IPS-NIHi11 (cell line): ENCODE data around the gene PCDHGA4.
"Not testable (repeated sequence)": the region's sequence is repeated elsewhere in the genome, so short reads cannot be mapped to it uniquely, and the experiment has no call there.

Source experiments
- DNase-seq: peaks from one replicate; pipeline ENCODE4 v3.0.0; 2012; ENCODE audit warnings: mixed read lengths, low spot score

The PCDHGA4 gene

DNA sequence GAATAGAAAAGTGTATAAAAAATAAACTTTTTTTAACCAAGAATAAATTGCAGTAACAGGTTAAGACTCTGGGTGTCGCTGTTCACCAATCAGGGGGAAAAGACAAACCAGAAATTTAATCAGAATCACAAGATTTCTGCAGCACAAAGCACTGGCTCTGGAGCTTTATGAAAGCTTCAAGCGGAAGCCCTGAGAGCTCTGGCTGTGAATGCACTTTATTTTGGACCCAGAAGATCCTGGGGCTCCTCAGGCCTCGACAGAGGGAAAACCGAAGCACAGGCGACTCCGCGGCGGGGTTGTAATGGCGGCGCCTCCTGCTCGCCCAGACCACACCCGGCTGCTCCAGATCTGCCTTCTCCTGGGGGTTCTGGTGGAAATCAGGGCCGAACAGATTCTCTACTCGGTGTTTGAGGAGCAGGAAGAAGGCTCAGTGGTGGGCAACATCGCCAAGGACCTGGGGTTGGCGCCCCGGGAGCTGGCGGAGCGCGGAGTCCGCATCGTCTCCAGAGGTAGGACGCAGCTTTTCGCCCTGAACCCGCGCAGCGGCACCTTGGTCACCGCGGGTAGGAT, at the start of gene PCDHGA4:
Gene PCDHGA4, plus strand, starts transcription at position 122 of the 570 bp plus-strand sequence. Its CDS starts 87 bp downstream, at position 209.
- DNase-seq: no peak

DNA sequence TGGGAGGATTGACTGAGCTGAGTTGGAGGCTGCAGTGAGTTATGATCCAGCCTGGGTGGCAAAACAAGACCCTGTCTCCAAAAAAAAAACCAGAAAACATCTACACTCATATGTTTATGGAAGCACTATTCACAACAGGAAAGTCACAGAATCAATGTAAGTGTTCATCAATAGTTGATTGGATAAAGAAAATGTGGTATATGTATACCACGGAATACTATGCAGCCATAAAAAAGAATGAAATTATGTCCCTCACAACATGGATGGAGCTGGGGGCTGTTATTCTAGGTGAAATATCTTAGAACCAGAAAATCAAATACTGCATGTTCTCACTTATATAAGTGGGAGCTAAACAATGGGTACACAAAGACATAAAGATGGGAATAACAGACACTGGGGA, 48.2 kb upstream of the PCDHGA4 start:
- no peak for DNase-seq

DNA sequence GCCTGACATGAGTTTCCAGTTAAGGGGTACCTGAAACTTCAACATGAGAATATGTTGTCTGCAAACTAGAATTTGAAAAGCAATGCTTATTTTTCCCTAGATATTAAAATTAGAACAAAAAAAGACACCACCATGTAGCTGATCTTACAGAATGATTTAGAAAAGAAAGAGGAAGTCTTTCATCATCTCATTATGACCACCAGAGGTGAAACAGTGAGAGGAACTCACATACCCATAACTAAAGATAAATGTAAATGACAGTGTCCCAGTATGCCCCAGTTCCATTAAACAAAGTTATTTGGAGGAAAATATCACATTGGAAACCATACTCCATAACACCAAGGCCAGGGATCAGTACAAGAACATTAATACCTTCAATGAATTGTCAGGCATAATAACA, 41.1 kb upstream of the PCDHGA4 start:
- DNase-seq: no peak

DNA sequence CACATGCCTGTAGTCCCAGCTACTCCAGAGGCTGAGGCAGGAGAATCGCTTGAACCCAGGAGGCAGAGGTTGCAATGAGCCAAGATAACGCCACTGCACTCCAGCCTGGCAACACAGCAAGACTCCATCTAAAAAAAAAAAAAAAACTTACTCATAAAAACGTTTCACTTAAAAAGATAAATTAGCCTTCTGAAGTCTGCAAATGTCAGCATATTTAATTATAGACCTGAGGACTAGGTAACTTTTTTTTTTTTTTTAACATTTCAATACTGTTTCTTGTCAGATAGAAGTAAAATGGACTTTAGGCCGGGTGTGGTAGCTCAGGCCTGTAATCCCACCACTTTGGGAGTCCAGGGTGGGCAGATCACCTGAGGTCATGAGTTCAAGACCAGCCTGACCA, 37.9 kb upstream of the PCDHGA4 start:
- not testable (repeated sequence) for DNase-seq

DNA sequence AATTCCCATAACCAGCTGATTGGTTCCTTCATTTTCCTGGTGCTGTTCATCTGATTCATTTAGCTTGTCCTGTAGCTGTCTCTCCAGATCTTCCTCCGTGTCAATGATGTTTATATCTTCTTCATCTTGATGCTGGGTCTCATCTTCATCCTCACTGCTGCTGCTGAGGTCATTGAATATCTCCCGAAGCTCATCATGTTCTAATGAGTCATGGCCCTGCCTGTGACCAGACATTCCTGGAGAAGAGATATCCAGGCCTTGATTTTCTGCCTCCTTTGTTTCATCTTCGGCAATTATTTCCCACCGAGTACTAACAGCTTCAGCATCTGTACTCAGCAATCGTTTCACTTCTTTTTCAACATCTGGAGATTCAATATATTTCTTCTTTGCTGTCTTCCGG, 35.6 kb upstream of the PCDHGA4 start:
- DNase-seq: no peak

DNA sequence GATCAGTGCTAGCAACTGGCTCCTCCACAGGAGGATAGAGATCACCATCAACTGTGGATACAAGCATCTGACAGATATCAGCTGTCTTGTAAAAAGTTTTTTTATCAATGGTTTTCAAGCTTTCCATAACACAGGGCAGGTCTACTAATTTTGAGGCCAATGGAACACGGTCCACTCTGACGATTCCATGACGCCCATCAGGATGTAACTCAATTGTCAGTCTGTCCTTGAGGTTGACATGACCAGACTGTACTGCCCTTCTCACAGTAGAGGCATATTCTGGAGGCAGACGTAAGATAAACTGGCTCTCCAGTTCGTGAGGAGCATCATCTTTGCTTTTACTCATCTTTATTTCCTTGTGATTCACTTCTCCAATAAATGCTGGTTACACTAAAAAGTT, 35.1 kb upstream of the PCDHGA4 start:
- DNase-seq: no peak

DNA sequence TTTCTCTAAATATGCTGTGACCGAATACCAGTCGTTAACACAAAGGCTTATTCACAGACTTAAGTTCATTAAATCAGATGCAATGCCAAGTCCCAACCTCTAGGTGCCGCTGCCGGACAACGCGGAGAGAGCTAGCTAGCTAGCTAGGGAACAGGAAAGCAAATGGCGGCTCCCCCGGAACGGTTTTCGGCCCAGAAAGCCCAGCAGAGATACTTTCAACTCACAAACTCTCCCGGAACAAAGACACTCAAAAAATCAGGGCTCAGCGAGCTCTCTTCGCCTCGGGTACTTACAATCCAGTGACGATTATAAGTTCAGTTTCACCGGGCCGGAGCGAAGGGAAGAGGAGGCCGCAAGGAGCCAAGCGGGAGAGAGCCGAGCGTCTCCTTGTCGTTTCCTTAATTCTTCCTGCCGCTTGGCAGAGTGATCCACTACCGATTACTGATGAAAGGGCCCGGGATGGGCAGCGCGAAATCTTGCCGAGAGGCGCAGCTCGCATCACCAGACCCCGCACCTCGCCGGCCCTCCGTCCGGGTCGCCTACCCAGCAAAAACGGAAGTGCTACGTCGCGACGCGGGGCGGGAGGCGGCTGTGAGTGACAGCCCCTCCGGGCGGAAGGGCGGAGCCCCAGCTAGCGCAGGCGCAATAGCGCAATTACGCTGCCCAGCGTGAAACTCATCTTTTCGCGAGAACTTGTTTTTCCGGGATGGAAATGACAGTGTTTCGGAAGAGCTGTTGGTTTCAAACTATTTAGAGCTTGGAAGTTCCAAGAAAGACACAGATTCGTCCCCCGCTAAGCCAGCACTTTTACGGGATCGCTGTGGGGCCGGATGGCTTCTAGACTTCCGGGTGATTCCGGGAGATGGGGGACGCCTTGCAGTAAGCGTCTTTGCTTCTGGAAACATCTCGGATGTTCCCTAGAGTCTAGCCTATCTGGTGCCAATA, 34.3 kb upstream of the PCDHGA4 start, which contains the start of gene TAF7:
Gene TAF7, minus strand, starts transcription at position 560 of the 945 bp plus-strand sequence. CDS start 740 bp downstream, outside the sequence.
- DNase-seq: peak; percentile 92

DNA sequence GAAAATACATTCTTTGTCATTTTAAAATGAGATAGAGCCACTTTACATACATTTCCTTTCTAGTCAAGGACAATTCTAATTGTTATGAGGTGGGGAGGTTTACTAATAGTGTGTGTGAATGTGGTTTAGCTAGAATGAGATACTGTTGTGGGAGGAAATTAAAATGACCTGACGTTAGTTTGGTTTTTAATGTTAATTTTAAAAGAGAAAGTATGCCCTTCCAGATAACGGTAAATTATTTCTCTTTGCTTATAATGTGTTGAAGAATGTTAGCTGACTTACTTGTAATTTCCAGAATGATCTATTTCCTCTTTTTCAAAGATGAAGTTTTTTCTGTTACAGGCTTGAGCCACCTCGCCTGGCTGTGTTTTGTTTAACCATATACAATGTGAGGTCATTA, 32.6 kb upstream of the PCDHGA4 start:
- DNase-seq: no peak

DNA sequence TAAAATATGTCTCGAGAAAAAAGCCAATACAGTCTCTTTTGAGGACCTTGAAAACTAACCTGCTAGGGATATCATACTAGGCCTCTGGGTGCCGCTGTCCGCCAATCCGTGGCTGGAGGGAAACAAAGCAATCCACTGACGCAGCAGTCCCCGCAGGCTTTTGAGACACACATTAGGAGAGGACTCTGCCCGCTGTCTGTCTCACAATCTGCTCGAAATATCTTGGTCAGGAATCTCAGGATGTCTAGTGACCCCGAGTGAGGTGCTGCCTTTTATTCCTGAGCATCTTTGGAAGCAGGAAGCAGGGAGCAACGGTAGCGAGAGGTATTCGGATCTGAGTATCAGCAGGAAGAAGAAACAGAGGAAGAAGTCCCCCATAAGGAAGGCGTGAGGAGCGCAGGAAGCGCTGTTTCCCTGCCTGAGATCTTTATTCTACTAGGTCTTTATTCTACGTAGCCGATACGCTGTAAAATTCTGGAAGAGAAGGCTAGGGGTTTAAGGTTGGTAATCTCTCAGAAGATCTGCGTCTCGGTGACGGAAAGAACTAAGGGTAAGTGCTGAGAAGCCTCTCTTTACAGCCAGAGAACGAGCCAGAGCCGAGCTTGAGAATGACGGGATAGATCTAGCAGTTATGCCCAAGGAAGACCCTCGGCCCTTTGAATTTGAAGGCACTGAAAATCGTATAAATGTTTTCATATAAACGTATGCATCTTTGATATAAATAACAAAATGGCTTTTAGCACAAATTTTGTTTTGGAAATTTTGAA, 28.6 kb upstream of the PCDHGA4 start:
- DNase-seq: peak; percentile 63

DNA sequence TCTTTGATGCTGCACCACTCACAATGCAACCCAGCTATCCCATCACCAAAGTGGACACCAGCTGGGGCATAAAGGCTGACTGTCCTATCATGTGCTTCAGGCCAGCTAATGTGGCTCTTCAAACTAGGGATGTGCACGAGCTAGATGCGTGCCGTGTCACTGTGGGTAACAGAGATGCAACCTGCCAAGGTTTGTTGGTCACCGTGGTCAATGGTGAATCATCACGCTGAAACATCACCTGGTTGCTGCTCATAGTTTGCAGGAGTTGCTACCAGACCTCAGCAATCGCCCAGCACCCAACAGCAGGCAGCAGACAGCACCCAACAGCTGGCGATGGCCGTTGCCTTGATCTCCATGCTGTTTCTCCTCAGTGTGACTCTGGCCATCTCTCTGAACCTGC, 26.6 kb upstream of the PCDHGA4 start:
- no peak for DNase-seq

DNA sequence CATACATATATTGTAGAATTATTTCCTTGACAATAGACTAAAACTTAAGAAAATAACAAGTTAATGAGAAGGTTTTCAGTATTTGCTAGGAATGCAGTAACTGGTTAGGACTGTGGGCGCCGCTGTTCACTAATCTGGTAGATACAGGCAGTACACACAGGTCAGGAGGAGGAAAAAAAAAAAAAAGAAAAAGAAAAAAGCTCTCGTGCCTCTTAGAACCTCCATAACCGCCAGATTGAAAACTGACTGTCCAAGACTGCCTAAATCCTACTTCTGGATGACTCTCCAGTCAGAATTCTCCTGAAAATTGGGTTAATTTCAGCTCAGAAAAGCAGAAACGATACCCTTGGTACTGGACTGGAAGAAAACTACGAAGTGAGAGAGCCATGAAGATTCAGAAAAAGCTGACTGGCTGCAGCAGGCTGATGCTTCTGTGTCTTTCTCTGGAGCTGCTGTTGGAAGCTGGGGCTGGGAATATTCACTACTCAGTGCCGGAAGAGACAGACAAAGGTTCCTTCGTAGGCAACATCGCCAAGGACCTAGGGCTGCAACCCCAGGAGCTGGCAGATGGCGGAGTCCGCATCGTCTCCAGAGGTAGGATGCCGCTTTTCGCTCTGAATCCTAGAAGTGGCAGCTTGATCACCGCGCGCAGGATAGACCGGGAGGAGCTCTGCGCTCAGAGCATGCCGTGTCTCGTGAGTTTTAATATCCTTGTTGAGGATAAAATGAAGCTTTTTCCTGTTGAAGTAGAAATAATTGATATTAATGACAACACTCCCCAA, 24.3 kb upstream of the PCDHGA4 start, which contains the start of gene PCDHGA1:
Gene PCDHGA1, plus strand, starts transcription at position 216 of the 782 bp plus-strand sequence.
- DNase-seq: peak; percentile 37

DNA sequence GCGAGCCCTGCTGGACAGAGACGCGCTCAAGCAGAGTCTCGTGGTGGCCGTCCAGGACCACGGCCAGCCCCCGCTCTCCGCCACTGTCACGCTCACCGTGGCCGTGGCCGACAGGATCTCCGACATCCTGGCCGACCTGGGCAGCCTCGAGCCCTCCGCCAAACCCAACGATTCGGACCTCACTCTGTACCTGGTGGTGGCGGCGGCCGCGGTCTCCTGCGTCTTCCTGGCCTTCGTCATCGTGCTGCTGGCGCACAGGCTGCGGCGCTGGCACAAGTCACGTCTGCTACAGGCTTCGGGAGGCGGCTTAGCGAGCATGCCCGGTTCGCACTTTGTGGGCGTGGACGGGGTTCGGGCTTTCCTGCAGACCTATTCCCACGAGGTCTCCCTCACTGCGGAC, 22.2 kb upstream of the PCDHGA4 start:
- not testable (repeated sequence) for DNase-seq

DNA sequence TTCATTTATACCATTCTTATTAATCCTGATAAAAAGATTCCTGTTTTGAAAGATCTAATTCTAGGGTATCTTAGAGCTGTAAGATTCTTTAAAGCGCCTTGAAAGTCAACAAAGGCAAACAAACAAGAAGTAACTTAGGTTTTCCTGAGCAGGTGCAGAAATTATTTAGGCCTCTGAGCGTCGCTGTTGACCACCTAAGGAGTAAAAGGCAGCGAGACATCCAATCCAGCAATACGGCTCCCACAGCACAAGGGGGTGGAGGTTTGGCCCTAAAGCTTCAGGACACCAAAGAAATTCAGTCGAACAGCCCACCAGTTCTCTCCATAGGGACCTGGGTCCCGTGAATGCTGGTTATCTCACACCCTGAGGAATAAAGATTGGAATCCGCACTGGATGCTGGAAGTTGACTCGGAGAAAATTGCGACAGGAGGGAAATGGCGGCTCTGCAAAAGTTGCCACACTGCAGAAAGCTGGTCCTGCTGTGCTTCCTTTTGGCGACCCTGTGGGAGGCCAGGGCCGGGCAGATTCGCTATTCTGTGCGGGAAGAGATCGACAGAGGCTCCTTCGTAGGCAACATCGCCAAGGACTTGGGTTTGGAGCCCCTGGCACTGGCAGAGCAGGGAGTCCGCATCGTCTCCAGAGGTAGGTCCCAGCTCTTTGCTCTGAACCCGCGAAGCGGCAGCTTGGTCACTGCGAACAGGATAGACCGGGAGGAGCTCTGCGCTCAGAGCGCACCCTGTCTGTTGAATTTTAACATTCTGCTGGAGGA, 16.1 kb upstream of the PCDHGA4 start, which contains the start of gene PCDHGA2:
Gene PCDHGA2, plus strand, starts transcription at position 223 of the 769 bp plus-strand sequence.
- DNase-seq: peak; percentile 48

DNA sequence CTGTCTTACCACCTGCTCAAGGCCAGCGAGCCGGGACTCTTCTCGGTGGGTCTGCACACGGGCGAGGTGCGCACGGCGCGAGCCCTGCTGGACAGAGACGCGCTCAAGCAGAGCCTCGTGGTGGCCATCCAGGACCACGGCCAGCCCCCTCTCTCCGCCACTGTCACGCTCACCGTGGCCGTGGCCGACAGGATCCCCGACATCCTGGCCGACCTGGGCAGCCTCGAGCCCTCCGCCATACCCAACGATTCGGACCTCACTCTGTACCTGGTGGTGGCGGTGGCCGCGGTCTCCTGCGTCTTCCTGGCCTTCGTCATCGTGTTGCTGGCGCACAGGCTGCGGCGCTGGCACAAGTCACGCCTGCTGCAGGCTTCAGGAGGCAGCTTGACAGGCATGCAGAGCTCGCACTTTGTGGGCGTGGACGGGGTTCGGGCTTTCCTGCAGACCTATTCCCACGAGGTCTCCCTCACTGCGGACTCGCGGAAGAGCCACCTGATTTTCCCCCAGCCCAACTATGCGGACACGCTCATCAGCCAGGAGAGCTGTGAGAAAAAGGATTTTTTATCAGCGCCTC, 14.0 kb upstream of the PCDHGA4 start:
- not testable (repeated sequence) for DNase-seq

DNA sequence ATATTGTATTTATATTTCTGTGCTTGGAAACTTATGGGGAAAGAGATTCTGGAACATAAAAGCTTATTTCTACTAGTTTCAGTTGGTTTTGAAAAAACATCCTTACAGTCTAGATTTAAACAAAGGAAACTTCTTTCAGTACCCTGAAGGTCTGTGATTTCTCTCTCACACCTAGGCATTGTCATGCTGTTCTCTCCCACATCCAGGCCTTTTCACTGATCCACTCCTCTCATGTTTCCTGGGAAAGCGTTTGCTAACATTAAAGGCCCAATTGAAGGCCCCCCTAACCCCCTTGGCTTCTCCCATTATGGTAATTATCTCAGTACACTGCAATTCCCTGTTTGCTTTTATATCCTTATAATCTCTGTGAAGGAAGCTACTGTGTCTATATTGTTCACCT, 12.0 kb upstream of the PCDHGA4 start:
- no peak for DNase-seq

DNA sequence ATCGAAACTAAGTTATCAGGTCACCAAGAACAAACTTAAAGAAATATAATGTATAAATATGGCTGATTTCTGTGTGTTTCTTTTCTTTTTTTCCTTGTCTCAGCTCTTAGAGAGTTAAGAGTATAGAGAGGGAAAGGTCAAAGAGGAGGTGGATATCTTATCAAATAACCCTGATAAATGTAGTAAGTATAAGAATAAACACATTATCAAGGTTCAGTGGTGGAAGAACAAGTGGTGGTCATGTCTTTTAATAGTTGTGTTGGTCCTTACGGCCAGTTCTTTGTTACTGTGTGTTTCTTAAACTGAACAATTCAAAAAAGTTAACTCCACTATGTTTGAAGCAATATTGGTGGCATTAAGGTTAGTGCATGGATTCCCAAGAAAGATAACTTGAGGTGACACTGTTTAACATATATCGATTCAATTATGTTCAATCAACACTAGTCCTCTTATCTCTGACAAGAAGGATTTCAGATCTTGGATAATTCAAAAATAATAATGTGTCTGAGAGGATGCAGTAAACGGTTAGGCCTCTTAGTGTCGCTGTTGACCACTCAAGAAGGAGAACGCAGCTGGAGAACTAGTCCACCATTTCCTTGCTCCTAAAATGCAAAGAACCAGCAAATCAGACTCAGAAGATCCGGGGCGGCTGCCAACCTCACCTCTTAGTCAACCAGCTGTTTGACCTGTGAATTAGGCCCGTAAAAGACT, 11.4 kb upstream of the PCDHGA4 start, which contains the start of gene PCDHGA3:
Gene PCDHGA3, plus strand, starts transcription at position 588 of the 711 bp plus-strand sequence. CDS start 205 bp downstream, outside the sequence.
- peak; percentile 43 for DNase-seq

DNA sequence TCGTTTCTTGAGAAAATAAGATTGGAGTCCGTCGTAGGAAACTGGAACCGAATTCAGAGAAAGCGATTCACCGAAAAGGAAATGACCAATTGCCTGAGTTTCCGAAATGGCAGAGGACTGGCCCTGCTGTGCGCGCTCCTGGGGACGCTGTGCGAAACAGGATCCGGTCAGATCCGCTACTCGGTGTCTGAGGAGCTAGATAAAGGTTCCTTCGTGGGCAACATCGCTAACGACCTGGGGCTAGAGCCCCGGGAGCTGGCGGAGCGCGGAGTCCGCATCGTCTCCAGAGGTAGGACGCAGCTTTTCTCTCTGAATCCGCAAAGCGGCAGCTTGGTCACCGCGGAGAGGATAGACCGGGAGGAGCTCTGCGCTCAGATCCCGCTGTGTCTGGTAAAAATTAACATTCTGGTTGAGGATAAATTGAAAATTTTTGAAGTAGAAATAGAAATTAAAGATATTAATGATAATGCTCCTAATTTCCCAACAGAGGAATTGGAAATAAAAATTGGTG, 10.8 kb upstream of the PCDHGA4 start:
- no peak for DNase-seq

DNA sequence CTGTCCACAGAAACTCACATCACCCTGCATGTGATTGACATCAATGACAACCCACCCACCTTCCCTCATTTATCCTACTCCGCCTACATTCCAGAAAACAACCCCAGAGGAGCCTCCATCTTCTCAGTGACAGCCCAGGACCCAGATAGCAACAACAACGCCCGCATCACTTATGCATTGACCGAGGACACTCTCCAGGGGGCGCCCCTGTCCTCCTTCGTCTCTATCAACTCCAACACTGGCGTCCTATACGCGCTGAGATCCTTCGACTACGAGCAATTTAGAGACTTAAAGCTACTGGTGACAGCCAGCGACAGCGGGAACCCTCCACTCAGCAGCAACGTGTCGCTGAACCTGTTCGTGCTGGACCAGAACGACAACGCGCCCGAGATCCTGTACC, 9.5 kb upstream of the PCDHGA4 start:
- DNase-seq: no peak

DNA sequence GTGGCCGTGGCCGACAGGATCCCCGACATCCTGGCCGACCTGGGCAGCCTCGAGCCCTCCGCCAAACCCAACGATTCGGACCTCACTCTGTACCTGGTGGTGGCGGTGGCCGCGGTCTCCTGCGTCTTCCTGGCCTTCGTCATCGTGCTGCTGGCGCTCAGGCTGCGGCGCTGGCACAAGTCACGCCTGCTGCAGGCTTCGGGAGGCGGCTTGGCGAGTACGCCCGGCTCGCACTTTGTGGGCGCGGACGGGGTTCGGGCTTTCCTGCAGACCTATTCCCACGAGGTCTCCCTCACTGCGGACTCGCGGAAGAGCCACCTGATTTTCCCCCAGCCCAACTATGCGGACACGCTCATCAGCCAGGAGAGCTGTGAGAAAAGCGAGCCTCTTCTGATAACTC, 8.8 kb upstream of the PCDHGA4 start:
- DNase-seq: not testable (repeated sequence)
